ENCODE results near the gene CD82. TPM values are rescaled to one million over a fixed set of nuclear protein-coding genes. Genes with fewer than 3 reads are reported as not detected.

The CD82 gene
- polyA plus RNA-seq, 3 donors = 40.8 to 89.0 (median 43.0) TPM

GRCh38 chr11:44568331-44568657, 2.8 kb downstream of the CD82 start:
- peaks cover 77 to 86% of the 10 kb centered on the region in 2 donors for H3K4me1 ChIP-seq (ENCODE audit: control insufficient read depth in 1 of 2, insufficient read depth in 2 of 2, low read length in 2 of 2)
- H3K36me3 ChIP-seq (replicated peaks in 1 of 2; ENCODE audit: control insufficient read depth in 1 of 2, insufficient read depth in 2 of 2, low read length in 2 of 2) = peaks cover 0 to 6% of the 10 kb centered on the region in 2 donors
- intact Hi-C loops (cut with micrococcal nuclease) = loop anchor here in 1 of 2 donors (10.0 kb wide), 1 partner anchor 347 kb away; no protein-coding TSS in a partner anchor
- H3K27ac Mint-ChIP-seq = peak overlapping the region; percentile 95 to 100 (median 98)
- H3K9ac ChIP-seq (ENCODE audit: insufficient read depth, low read length, poor library complexity, severe bottlenecking) = peak overlapping the region; percentile 64
- H4K20me1 ChIP-seq (ENCODE audit: insufficient read depth, low read length) = peaks cover 4% of the 10 kb centered on the region
- peak overlapping the region; percentile 42 for H3K4me2 ChIP-seq (replicated peaks; ENCODE audit: extremely low read depth, low read length, poor library complexity, severe bottlenecking)
- no peaks in the 10 kb centered on the region for H3K27me3 ChIP-seq (ENCODE audit: control insufficient read depth in 2 of 2, insufficient read depth in 2 of 2, low read length in 2 of 2)
- H2AFZ ChIP-seq (ENCODE audit: insufficient read depth, low read depth, low read length, poor library complexity, severe bottlenecking) = no peak overlapping the region
- no peaks in the 10 kb centered on the region for H3K9me3 ChIP-seq (replicated peaks in 1 of 2; ENCODE audit: control insufficient read depth in 1 of 2, insufficient read depth in 1 of 2, low read length in 2 of 2)
- peaks cover 66% of the 10 kb centered on the region for H3K79me2 ChIP-seq (ENCODE audit: insufficient read depth, low read length)
- no peak for DNase-seq
- peaks cover 0 to 1% (median 0%) of the 10 kb centered on the region in 7 donors for H3K9me3 Mint-ChIP-seq
- peak overlapping the region; percentile 59 to 65 for H3K4me3 Mint-ChIP-seq
- peak overlapping the region in 1 of 3 experiments; percentile 76 for H3K4me3 ChIP-seq (replicated peaks in 1 of 3; ENCODE audit: low read depth in 2 of 3, low read length in 3 of 3)
- peaks cover 84% of the 10 kb centered on the region for H3K4me1 Mint-ChIP-seq
- TF ChIP-seq, protein P1, sequence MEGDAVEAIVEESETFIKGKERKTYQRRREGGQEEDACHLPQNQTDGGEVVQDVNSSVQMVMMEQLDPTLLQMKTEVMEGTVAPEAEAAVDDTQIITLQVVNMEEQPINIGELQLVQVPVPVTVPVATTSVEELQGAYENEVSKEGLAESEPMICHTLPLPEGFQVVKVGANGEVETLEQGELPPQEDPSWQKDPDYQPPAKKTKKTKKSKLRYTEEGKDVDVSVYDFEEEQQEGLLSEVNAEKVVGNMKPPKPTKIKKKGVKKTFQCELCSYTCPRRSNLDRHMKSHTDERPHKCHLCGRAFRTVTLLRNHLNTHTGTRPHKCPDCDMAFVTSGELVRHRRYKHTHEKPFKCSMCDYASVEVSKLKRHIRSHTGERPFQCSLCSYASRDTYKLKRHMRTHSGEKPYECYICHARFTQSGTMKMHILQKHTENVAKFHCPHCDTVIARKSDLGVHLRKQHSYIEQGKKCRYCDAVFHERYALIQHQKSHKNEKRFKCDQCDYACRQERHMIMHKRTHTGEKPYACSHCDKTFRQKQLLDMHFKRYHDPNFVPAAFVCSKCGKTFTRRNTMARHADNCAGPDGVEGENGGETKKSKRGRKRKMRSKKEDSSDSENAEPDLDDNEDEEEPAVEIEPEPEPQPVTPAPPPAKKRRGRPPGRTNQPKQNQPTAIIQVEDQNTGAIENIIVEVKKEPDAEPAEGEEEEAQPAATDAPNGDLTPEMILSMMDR (IDR thresholded peaks at IDR 0.05) = no peak
- peaks cover 16 to 38% of the 10 kb centered on the region in 2 donors for H3K36me3 Mint-ChIP-seq
- H3K27me3 Mint-ChIP-seq (ENCODE audit: low read depth in 3 of 3) = peaks cover 0 to 7% (median 2%) of the 10 kb centered on the region in 3 donors
- peak overlapping the region; percentile 94 to 97 for H3K27ac ChIP-seq (ENCODE audit: low read depth in 1 of 2, low read length in 2 of 2)
- WGBS (ENCODE audit: insufficient coverage) = no CpG with 5 or more reads among the region's 4 CpGs

GRCh38 chr11:44568658-44569473, 3.4 kb downstream of the CD82 start:
- TF ChIP-seq, protein P1 (IDR thresholded peaks at IDR 0.05) = no peak
- Histone ChIP-seq H2AFZ (ENCODE audit: insufficient read depth, low read depth, low read length, poor library complexity, severe bottlenecking) (no peak overlapping the region), H3K27ac (ENCODE audit: low read depth in 1 of 2, low read length in 2 of 2) (peak overlapping the region; percentile 94 to 97), H3K27me3 (ENCODE audit: control insufficient read depth in 2 of 2, insufficient read depth in 2 of 2, low read length in 2 of 2) (no peaks in the 10 kb centered on the region), H3K36me3 (replicated peaks in 1 of 2; ENCODE audit: control insufficient read depth in 1 of 2, insufficient read depth in 2 of 2, low read length in 2 of 2) (peaks cover 0 to 6% of the 10 kb centered on the region in 2 donors), H4K20me1 (ENCODE audit: insufficient read depth, low read length) (peaks cover 4% of the 10 kb centered on the region), H3K79me2 (ENCODE audit: insufficient read depth, low read length) (peaks cover 71% of the 10 kb centered on the region), H3K9me3 (replicated peaks in 1 of 2; ENCODE audit: control insufficient read depth in 1 of 2, insufficient read depth in 1 of 2, low read length in 2 of 2) (no peaks in the 10 kb centered on the region), H3K4me1 (ENCODE audit: control insufficient read depth in 1 of 2, insufficient read depth in 2 of 2, low read length in 2 of 2) (peaks cover 81 to 90% of the 10 kb centered on the region in 2 donors), H3K4me3 (replicated peaks in 1 of 3; ENCODE audit: low read depth in 2 of 3, low read length in 3 of 3) (peak overlapping the region in 1 of 3 experiments; percentile 76), H3K4me2 (replicated peaks; ENCODE audit: extremely low read depth, low read length, poor library complexity, severe bottlenecking) (peak overlapping the region; percentile 42), H3K9ac (ENCODE audit: insufficient read depth, low read length, poor library complexity, severe bottlenecking) (peak overlapping the region; percentile 64)
- intact Hi-C loops (cut with micrococcal nuclease) = loop anchor here in 1 of 2 donors (10.0 kb wide), 1 partner anchor 346 kb away; no protein-coding TSS in a partner anchor
- Mint-ChIP-seq H3K27ac (peak overlapping the region; percentile 95 to 100 (median 98)), H3K9me3 (peaks cover 0 to 1% (median 0%) of the 10 kb centered on the region in 7 donors), H3K4me3 (peak overlapping the region; percentile 65 to 71), H3K27me3 (ENCODE audit: low read depth in 3 of 3) (peaks cover 0 to 7% (median 2%) of the 10 kb centered on the region in 3 donors), H3K4me1 (peaks cover 88% of the 10 kb centered on the region), H3K36me3 (peaks cover 16 to 43% of the 10 kb centered on the region in 2 donors)
- WGBS (ENCODE audit: insufficient coverage) = 5% methylated on average over 7 of the region's 15 CpGs
- DNase-seq = peak; percentile 95 to 98 (median 98)

Data from CD14-positive monocyte (primary cell).